VCaP (cell line): ENCODE data around the gene MMP28.
A peak's percentile ranks its signal among the peaks of the same experiment; 100 is the strongest.

Source experiments
- H3K27ac ChIP-seq: fragments of 450-650 bp; 2 replicates; pipeline ENCODE4 v1.5.1; 2017
- CTCF ChIP-seq: fragments of 450-650 bp; conservative IDR thresholded peaks from 2 replicates; pipeline ENCODE4 v1.5.1; 2017; ENCODE audit warnings: mild to moderate bottlenecking, moderate library complexity

The MMP28 gene

GRCh38 chr17:35797918-35798317, 2.5 kb upstream of the MMP28 start:
- no peak overlapping the region for H3K27ac ChIP-seq
- no peak for TF ChIP-seq CTCF

DNA sequence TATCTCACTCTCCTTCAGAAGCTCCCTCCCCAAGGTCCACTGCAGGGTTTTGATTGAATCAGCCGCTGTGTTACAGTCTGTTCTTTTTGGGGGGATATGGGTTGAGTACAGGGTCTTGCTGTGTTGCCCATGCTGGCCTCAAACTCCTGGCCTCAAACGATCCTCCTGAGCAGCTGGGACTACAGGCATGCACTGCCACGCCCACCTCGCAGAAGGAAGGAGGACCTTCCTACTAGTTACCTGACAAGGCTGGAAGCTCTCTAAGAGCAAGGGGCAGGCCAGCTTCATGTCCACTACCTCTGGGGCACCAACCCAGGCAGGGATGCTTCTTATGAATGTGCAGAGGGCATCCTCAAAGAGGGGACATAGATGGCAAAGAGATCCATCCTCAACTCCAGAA, 1.9 kb upstream of the MMP28 start:
- H3K27ac ChIP-seq: no peak overlapping the region
- TF ChIP-seq CTCF: no peak

DNA sequence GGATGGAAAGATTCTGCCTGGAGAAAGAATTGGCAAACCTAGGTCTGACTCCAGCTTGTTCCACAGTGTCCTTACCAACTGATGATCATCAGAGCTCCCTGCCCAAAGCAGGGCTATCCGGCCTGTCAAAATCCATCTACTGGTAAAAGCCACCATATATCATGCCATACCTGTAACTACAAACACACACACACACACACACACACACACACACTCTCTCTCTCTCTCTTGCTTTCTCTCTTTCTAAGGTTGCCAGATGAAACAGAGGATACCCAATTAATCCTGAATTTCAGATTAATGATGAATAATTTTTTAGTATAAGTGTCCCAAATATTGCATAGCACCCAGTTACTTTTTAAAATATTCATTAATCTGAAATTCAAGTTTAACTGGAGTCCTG, 1.5 kb upstream of the MMP28 start:
- no peak for TF ChIP-seq CTCF
- H3K27ac ChIP-seq: no peak overlapping the region

DNA sequence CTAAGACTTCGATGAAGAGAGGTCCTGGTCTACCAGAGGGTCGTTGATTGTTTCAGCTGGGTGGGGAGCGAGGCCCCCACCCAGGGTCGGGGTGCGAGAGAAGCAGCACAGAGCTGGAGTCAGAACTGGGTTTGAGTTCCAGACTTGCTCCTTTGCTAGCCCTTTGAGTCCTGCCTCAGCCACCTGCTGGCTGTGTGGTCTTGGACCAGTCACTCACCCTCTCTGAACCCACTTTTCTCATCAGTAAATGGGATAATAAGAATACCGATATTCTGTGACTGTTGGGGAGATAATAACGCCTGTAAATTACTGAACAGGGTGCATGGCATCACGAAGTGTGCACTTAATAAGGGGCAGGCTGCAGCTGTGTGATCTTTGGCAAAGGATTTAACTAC, 427 bp upstream of the MMP28 start:
- peak overlapping the region; percentile 75 for H3K27ac ChIP-seq
- TF ChIP-seq CTCF: no peak

GRCh38 chr17:35793257-35793656, 2.2 kb downstream of the MMP28 start:
- TF ChIP-seq CTCF: no peak
- no peak overlapping the region for H3K27ac ChIP-seq

DNA sequence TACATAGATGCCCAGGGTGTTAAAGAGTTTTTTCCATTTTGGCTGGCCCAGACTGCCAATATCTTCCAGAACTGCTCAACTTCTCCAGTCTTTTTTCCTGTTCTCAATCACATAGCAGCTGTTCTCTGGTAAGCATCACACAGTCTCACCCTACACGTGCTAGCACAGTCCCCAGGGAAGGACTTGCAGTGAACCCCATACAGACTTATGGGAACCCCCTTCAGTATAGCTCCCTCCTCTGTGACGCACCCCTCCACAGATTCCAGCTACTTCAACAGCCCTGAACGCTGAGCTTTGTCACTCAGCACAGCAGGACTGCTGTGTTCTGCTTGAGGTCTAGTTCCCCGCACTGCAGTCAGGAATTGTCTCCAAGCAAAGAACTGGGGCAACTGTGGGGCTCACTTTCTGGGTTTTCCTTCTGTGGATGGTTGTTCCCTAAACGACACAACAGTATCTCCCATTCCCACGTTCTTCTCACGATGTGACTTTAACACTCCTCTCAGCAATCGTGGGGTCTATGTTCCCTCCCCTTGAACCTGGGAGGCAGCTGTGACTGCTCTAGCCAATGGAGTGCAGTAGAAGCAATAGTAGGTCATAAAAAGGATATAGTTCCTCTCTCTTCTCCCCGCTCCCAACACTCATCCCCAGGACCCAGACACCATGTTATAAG, 3.6 kb downstream of the MMP28 start:
- no peak for TF ChIP-seq CTCF
- H3K27ac ChIP-seq: no peak overlapping the region

- no peak overlapping the region for H3K27ac ChIP-seq
- TF ChIP-seq CTCF: no peak
These were observed 4.6 kb downstream of the MMP28 start for GRCh38 chr17:35790841-35791240.
